Esophagus squamous epithelium (tissue), 5 donors: ENCODE results near the gene MED16. TPM values are rescaled to one million over a fixed set of nuclear protein-coding genes. Genes with fewer than 3 reads are reported as not detected.

Experiments used
- DNase-seq: peaks from one replicate; lab custom pipeline; 2025; lab: John Stamatoyannopoulos, UW
- H3K27ac ChIP-seq, 4 donors: fragments of 200-600 bp; sonication (generic); one replicate each; pipeline ENCODE4 v1.5.1; 2016 to 2019; ENCODE audit warnings: mild to moderate bottlenecking in 1 of 4
- H3K27me3 ChIP-seq, 4 donors: fragments of 200-600 bp; sonication (generic); 1 replicate in 3 of 4; 2 replicates in 1 of 4; pipeline versions ENCODE4 v1.5.1 to v1.6.0; 2017 to 2021; ENCODE audit warnings: antibody characterized with exemption in 1 of 4
- H3K36me3 ChIP-seq, 3 donors: fragments of 200-600 bp; sonication (generic); one replicate each; pipeline ENCODE4 v1.5.1; 2016 to 2019
- H3K4me1 ChIP-seq, 3 donors: fragments of 200-600 bp; sonication (generic); one replicate each; pipeline ENCODE4 v1.5.1; 2017 to 2019
- H3K4me3 ChIP-seq, 4 donors: fragments of 200-600 bp; sonication (generic); 1 replicate in 3 of 4; 2 replicates in 1 of 4; pipeline ENCODE4 v1.5.1; 2016 to 2019; ENCODE audit warnings: mild to moderate bottlenecking in 2 of 4, moderate library complexity in 1 of 4
- H3K9me3 ChIP-seq, 3 donors: fragments of 200-600 bp; sonication (generic); one replicate each; pipeline ENCODE4 v1.5.1; 2016 to 2019
- POLR2A ChIP-seq, 4 donors: fragments of 450-650 bp; IDR thresholded peaks; one replicate each; pipeline ENCODE4 v1.6.1; 2017; ENCODE audit warnings: antibody characterized with exemption in 4 of 4, mild to moderate bottlenecking in 4 of 4, moderate library complexity in 3 of 4
- whole genome bisulfite sequencing, 2 donors: methylation state at CpG; one replicate each; pipeline ENCODE4 v1.1.5; 2018; 5-methylcytosine and 5-hydroxymethylcytosine counted together
- intact Hi-C: fragments of 100-400 bp; cut with DNase I; formaldehyde crosslinking; loops from one replicate; pipeline ENCODE4 v1.15.0; 2022
- total RNA-seq, 4 donors: library from RNA; depleted of rRNA; stranded (reverse); fragments of >200 nt; gene quantifications; one replicate each; pipeline ENCODE4 v1.1.0, GENCODE V29; 2016
- TF ChIP-seq, protein P1 (sequence below), 6 experiments: fragments of 450-650 bp in 4 of 6; fragments of 200-600 bp in 2 of 6; sonication (generic) in 2 of 6; IDR thresholded peaks; one replicate each; pipeline ENCODE4 v1.5.1; 2016 to 2019; ENCODE audit warnings: antibody characterized with exemption in 6 of 6, mild to moderate bottlenecking in 4 of 6, moderate library complexity in 4 of 6
- donor health status: DM: yes; HTN: yes; CAD: no.

MED16 gene
- total RNA-seq, 4 donors from 2014 or later: 23.7 to 64.9 (median 32.5) TPM

DNA sequence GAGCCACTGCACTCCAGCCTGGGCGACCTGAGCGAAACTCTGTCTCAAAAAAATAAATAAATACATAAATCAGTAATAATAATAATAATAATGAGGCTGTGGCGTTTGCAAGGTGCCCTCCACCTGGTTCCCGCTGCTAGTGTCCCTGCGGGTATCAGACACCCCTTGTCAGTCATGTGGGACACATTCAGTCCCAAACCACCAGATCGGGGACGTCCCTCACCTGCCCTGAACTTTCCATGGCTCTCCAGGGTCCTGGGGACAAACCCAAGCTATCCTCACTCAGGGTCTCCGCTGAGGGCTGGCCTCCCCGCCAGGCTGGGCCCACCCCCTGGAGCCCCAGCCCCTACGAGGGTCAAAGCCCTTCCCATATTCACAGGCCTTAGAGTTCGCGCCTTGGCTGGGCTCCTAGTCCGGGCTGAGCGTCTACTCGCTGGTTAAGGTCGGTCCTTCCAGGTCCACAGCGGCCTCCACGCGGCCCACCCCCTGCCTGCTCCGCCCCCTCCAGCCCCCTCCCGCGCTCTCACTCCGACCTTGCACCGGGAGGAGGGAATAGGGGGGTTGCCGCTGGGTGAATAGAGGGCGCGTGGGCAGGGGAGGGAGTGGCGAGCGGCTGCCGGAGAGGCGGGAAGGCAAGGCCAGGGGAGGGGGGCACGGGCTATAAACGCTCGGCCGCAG is 23.8 kb upstream of the MED16 start:
- Histone ChIP-seq H3K27ac (no peak overlapping the region), H3K4me1 (peaks cover 38 to 68% (median 48%) of the 10 kb centered on the region in 3 donors), H3K36me3 (no peaks in the 10 kb centered on the region), H3K4me3 (peak overlapping the region in 3 of 4 donors; percentile 5 to 63 (median 40)), H3K27me3 (peaks cover 14 to 58% (median 30%) of the 10 kb centered on the region in 4 donors), H3K9me3 (no peaks in the 10 kb centered on the region)
- TF ChIP-seq, protein P1, sequence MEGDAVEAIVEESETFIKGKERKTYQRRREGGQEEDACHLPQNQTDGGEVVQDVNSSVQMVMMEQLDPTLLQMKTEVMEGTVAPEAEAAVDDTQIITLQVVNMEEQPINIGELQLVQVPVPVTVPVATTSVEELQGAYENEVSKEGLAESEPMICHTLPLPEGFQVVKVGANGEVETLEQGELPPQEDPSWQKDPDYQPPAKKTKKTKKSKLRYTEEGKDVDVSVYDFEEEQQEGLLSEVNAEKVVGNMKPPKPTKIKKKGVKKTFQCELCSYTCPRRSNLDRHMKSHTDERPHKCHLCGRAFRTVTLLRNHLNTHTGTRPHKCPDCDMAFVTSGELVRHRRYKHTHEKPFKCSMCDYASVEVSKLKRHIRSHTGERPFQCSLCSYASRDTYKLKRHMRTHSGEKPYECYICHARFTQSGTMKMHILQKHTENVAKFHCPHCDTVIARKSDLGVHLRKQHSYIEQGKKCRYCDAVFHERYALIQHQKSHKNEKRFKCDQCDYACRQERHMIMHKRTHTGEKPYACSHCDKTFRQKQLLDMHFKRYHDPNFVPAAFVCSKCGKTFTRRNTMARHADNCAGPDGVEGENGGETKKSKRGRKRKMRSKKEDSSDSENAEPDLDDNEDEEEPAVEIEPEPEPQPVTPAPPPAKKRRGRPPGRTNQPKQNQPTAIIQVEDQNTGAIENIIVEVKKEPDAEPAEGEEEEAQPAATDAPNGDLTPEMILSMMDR (IDR thresholded peaks at IDR 0.05): no peak
- no peak for TF ChIP-seq POLR2A (IDR thresholded peaks at IDR 0.05)
- WGBS, 2 donors: 43 to 65% methylated on average over 7 to 14 of the region's 35 CpGs
- no peak for DNase-seq
- intact Hi-C loops: no loop called here

DNA sequence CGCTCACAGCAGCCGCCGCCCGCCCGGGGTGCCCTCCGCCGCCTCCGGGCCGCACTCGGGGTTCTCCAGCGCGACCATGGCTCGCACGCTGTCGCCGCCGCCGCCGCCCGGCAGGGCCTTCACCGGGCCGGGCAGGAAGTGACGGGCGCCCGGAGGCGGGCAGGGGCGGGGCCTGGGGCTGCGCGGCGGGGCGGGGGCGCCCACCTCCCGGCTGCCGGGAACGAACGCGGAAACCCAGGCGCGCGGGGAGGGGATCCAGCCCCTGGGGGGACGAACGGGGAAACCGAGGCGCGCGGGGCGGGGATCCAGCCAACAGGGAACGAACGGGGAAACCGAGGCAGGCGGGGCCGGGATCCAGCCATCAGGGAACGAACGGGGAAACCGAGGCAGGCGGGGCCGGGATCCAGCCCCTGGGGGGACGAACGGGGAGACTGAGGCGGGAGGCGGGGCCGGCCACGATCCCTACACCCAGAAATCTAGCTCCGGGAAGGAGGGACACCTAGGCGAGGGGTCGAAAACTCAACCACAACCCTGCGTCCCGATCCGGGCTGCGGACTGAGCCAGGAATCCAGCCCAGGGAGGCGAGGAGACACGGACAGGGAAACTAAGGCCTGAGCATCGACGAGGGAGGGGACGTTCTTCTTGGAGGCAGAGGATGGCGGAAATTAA is 20.2 kb upstream of the MED16 start, which contains the start of gene R3HDM4:
TSS of gene R3HDM4 (minus strand) at position 140 of the 669 bp plus-strand sequence. CDS start at position 78, 62 bp downstream.
- WGBS, 2 donors: 0 to 1% methylated on average over 5 to 25 of the region's 76 CpGs
- intact Hi-C loops: no loop called here
- H3K27ac ChIP-seq: peak within 1 kb of the TSS; percentile 96 to 99 (median 98)
- H3K4me1 ChIP-seq: peaks cover 35 to 66% (median 43%) of the 10 kb centered on the region in 3 donors
- peak within 1 kb of the TSS; percentile 66 to 97 (median 86) for H3K4me3 ChIP-seq
- H3K27me3 ChIP-seq: peaks cover 10 to 24% (median 14%) of the 10 kb centered on the region in 4 donors
- no peaks in the 10 kb centered on the region for H3K36me3 ChIP-seq
- peak in 2 of 4 donors; percentile 28 to 79 for TF ChIP-seq POLR2A (IDR thresholded peaks at IDR 0.05)
- TF ChIP-seq, protein P1 (IDR thresholded peaks at IDR 0.05): no peak
- no peak for DNase-seq
- H3K9me3 ChIP-seq: no peaks in the 10 kb centered on the region

DNA sequence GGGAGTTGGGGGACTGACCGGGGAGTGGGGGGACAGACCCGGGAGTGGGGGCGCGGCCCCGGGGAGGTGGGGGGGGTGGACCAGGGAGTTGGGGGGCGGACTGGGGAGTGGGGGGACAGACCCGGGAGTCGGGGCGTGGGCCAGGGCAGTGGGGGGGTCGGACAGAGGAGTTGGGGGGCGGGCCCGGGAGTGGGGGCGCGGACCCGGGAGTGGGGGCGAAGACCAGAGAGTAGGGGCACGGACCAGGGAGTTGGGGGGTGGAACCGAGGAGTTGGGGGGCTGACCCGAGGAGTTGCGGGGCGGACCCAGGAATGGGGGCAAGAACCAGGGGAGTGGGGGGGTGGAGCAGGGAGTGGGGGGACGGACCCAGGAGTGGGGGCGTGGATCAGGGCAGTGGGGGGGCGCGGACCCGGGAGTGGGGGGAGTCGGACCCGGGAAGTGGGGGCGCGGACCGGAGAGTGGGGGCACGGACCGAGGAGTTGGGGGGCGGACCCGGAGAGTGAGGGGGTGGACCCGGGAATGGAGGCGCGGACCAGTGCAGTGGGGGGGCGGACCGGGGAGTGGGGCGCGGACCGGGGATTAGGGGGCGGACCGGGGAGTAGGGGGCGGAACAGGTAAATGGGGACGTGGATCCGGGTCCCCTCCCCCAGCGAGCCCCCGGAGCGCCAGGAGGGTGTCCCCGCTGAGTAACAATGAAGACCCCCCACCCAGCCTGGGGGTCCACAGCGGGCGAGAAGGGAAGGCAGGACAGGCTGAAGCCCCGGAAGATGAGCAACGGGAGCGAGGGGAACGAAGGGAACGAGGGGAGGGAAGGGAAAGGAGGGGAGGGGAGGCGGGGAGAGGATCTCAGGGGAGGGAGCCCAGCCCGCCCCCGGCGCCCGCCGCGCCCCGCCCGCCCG is 19.4 kb upstream of the MED16 start:
- peaks cover 2 to 16% (median 7%) of the 10 kb centered on the region in 4 donors for H3K27me3 ChIP-seq
- H3K4me1 ChIP-seq: peaks cover 28 to 65% (median 35%) of the 10 kb centered on the region in 3 donors
- no peaks in the 10 kb centered on the region for H3K36me3 ChIP-seq
- H3K9me3 ChIP-seq: no peaks in the 10 kb centered on the region
- H3K4me3 ChIP-seq: peak overlapping the region; percentile 66 to 97 (median 86)
- intact Hi-C loops: no loop called here
- 0 to 1% methylated on average over 14 to 20 of the region's 69 CpGs for WGBS, 2 donors
- no peak for TF ChIP-seq POLR2A (IDR thresholded peaks at IDR 0.05)
- TF ChIP-seq, protein P1 (IDR thresholded peaks at IDR 0.05): no peak
- peak overlapping the region; percentile 96 to 99 (median 98) for H3K27ac ChIP-seq
- no peak for DNase-seq

DNA sequence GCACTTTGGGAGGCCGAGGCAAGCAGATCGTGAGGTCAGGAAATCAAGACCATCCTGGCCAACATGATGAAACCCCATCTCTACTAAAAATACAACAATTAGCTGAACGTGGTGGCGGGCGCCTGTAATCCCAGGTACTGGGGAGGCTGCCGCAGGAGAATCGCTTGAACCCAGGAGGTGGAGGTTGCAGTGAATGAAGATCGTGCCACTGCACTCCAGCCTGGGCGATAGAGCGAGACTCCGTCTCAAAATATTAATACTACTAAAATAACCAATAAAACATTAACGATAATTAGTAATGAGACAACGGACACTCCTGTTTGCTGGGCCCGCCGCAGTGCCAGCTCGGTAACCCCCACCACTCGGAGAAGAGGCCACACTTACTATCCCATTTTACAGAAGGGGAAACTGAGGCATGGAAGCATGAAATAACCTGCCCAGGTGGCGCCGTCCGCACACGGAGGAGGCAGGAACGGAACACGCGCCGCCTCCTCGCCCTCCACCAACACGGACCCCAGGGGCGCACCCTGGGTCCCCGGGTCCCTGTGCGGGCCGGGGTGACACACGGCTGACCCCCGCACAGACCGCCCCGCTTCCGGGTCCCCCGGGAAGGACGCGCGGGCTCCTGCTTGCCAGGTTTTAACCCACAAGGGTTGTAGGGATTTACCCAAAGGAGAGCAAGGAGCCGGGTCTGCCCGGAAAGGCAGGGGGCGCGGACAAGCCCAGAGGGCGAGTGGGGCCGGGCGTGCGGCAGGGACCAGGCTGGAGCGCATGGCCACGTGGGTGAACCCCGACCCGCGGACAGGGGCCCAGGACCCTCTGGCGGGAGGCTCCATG is 18.4 kb upstream of the MED16 start:
- intact Hi-C loops: no loop called here
- 93 to 96% methylated on average over 16 to 26 of the region's 54 CpGs for WGBS, 2 donors
- TF ChIP-seq, protein P1 (IDR thresholded peaks at IDR 0.05): no peak
- TF ChIP-seq POLR2A (IDR thresholded peaks at IDR 0.05): no peak
- Histone ChIP-seq H3K9me3 (no peaks in the 10 kb centered on the region), H3K4me1 (peaks cover 25 to 62% (median 31%) of the 10 kb centered on the region in 3 donors), H3K36me3 (no peaks in the 10 kb centered on the region), H3K4me3 (peak overlapping the region in 3 of 4 donors; percentile 66 to 91 (median 80)), H3K27me3 (peaks cover 0 to 6% (median 0%) of the 10 kb centered on the region in 4 donors), H3K27ac (peak overlapping the region; percentile 42 to 98 (median 96))
- no peak for DNase-seq
